ENCODE data around the gene C1orf94. TPM values are rescaled to one million over a fixed set of nuclear protein-coding genes. Genes with fewer than 3 reads are reported as not detected.

Gene C1orf94
- polyA plus RNA-seq, 4 donors = 0.01 TPM; not detected in 3

DNA sequence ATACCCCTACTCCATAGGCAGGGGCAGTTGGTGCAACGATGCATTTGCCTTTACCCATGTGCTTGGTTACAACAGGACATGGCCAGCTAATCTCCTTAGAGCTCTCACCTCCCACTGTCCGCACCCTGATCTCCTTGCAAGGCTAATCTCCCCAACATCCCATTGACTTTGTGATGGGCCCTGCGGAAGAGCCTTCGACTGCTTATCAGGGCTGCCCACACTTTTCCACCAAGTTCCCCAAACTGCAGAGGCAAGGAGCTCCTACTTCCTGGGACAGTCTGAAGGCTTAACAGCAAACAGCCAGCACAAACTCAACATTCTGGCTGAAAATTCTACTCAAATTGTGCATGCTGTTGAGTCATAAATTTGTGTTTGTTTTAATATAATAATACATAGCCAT is 36.0 kb downstream of the C1orf94 start:
- no peak for FAIRE-seq
- 86 to 87% (median 87%) methylated on average over 4 of the region's 4 CpGs for WGBS, 3 donors

GRCh38 chr1:34213956-34214355 is 37.2 kb downstream of the C1orf94 start:
- Histone ChIP-seq H3K4me3 (ENCODE audit: low read depth in 1 of 3, low read length in 3 of 3) (no peak overlapping the region), H3K4me1 (ENCODE audit: control insufficient read depth in 3 of 3, insufficient read depth in 2 of 3, low read depth in 1 of 3, low read length in 2 of 3) (no peaks in the 10 kb centered on the region), H3K27ac (ENCODE audit: low read depth in 1 of 3, low read length in 2 of 3) (no peak overlapping the region), H3K36me3 (ENCODE audit: control insufficient read depth in 3 of 3, insufficient read depth in 2 of 3, low read depth in 1 of 3, low read length in 3 of 3) (no peaks in the 10 kb centered on the region), H3K9me3 (ENCODE audit: control insufficient read depth in 2 of 2, insufficient read depth in 1 of 2, low read depth in 1 of 2, low read length in 1 of 2) (no peaks in the 10 kb centered on the region), H3K27me3 (ENCODE audit: control insufficient read depth in 3 of 3, insufficient read depth in 3 of 3, low read length in 3 of 3) (no peaks in the 10 kb centered on the region)
- no peak for FAIRE-seq
- no peak for DNase-seq
- 43 to 54% (median 54%) methylated on average over 3 of the region's 3 CpGs for WGBS, 3 donors

More for the DNA sequence above, 36.0 kb downstream of the C1orf94 start:
- no peaks in the 10 kb centered on the region for H3K36me3 ChIP-seq (ENCODE audit: control insufficient read depth in 3 of 3, insufficient read depth in 2 of 3, low read depth in 1 of 3, low read length in 3 of 3)
- no peak for DNase-seq
- no peaks in the 10 kb centered on the region for H3K4me1 ChIP-seq (ENCODE audit: control insufficient read depth in 3 of 3, insufficient read depth in 2 of 3, low read depth in 1 of 3, low read length in 2 of 3)
- H3K27ac ChIP-seq (ENCODE audit: low read depth in 1 of 3, low read length in 2 of 3) = no peak overlapping the region
- H3K9me3 ChIP-seq (ENCODE audit: control insufficient read depth in 2 of 2, insufficient read depth in 1 of 2, low read depth in 1 of 2, low read length in 1 of 2) = no peaks in the 10 kb centered on the region
- H3K4me3 ChIP-seq (ENCODE audit: low read depth in 1 of 3, low read length in 3 of 3) = no peak overlapping the region
- peaks cover 0 to 1% (median 0%) of the 10 kb centered on the region in 3 donors for H3K27me3 ChIP-seq (ENCODE audit: control insufficient read depth in 3 of 3, insufficient read depth in 3 of 3, low read length in 3 of 3)

GRCh38 chr1:34231441-34231840 is 54.7 kb downstream of the C1orf94 start:
- no peak for FAIRE-seq
- no peak for DNase-seq
- WGBS, 3 donors = 81 to 89% (median 89%) methylated on average over 1 of the region's 1 CpG
- no peak overlapping the region for H3K27ac ChIP-seq (ENCODE audit: low read depth in 1 of 3, low read length in 2 of 3)
- no peaks in the 10 kb centered on the region for H3K9me3 ChIP-seq (ENCODE audit: control insufficient read depth in 2 of 2, insufficient read depth in 1 of 2, low read depth in 1 of 2, low read length in 1 of 2)
- no peaks in the 10 kb centered on the region for H3K4me1 ChIP-seq (ENCODE audit: control insufficient read depth in 3 of 3, insufficient read depth in 2 of 3, low read depth in 1 of 3, low read length in 2 of 3)
- no peak overlapping the region for H3K4me3 ChIP-seq (ENCODE audit: low read depth in 1 of 3, low read length in 3 of 3)
- H3K36me3 ChIP-seq (ENCODE audit: control insufficient read depth in 3 of 3, insufficient read depth in 2 of 3, low read depth in 1 of 3, low read length in 3 of 3) = no peaks in the 10 kb centered on the region
- no peaks in the 10 kb centered on the region for H3K27me3 ChIP-seq (ENCODE audit: control insufficient read depth in 3 of 3, insufficient read depth in 3 of 3, low read length in 3 of 3)

GRCh38 chr1:34235594-34235993 is 58.9 kb downstream of the C1orf94 start:
- FAIRE-seq (no peak), DNase-seq (no peak)
- H3K27ac ChIP-seq (ENCODE audit: low read depth in 1 of 3, low read length in 2 of 3) = no peak overlapping the region
- H3K4me3 ChIP-seq (ENCODE audit: low read depth in 1 of 3, low read length in 3 of 3) = no peak overlapping the region
- no peaks in the 10 kb centered on the region for H3K4me1 ChIP-seq (ENCODE audit: control insufficient read depth in 3 of 3, insufficient read depth in 2 of 3, low read depth in 1 of 3, low read length in 2 of 3)
- H3K36me3 ChIP-seq (ENCODE audit: control insufficient read depth in 3 of 3, insufficient read depth in 2 of 3, low read depth in 1 of 3, low read length in 3 of 3) = no peaks in the 10 kb centered on the region
- no peaks in the 10 kb centered on the region for H3K27me3 ChIP-seq (ENCODE audit: control insufficient read depth in 3 of 3, insufficient read depth in 3 of 3, low read length in 3 of 3)
- WGBS, 3 donors = 92 to 94% (median 93%) methylated on average over 2 of the region's 2 CpGs
- no peaks in the 10 kb centered on the region for H3K9me3 ChIP-seq (ENCODE audit: control insufficient read depth in 2 of 2, insufficient read depth in 1 of 2, low read depth in 1 of 2, low read length in 1 of 2)

- Histone ChIP-seq H3K4me3 (ENCODE audit: low read depth in 1 of 3, low read length in 3 of 3) (no peak overlapping the region), H3K9me3 (ENCODE audit: control insufficient read depth in 2 of 2, insufficient read depth in 1 of 2, low read depth in 1 of 2, low read length in 1 of 2) (no peaks in the 10 kb centered on the region), H3K4me1 (ENCODE audit: control insufficient read depth in 3 of 3, insufficient read depth in 2 of 3, low read depth in 1 of 3, low read length in 2 of 3) (no peaks in the 10 kb centered on the region), H3K27me3 (ENCODE audit: control insufficient read depth in 3 of 3, insufficient read depth in 3 of 3, low read length in 3 of 3) (no peaks in the 10 kb centered on the region), H3K27ac (ENCODE audit: low read depth in 1 of 3, low read length in 2 of 3) (no peak overlapping the region), H3K36me3 (ENCODE audit: control insufficient read depth in 3 of 3, insufficient read depth in 2 of 3, low read depth in 1 of 3, low read length in 3 of 3) (no peaks in the 10 kb centered on the region)
- no peak for DNase-seq
- FAIRE-seq = no peak
- WGBS, 3 donors = 14 to 52% (median 31%) methylated on average over 6 of the region's 6 CpGs
Observed at GRCh38 chr1:34236089-34236488, 59.4 kb downstream of the C1orf94 start.

DNA sequence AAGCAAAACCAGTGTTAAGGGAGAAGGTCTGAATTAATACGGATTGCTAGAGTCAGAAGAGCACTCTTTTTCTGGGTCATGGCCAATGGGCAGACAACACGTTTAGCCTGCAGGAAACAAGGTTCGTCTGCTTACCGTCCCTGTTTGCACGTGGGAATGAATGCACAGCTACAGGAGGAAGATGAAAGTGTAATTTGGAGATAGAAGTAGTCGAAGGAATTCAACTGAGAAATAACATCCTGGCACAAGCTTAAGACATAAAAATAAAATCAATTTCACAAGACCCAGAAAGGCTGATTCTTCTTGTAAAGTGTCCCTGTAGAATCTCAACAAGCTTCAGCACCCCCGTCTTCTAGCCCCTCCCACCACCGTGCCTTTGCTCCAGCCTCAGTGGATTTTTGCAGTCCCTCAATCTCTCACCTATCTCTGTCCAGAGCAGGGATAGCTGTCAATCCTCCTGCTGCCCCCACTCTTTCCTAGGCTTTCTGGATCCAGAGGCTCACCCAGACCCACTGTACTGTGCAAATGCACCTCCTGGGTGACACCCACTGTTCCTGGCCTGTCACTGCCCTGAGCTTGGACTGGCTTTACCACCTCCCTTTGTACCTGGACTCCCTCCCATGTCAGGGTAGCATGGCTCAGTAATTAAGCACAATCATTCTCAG is 60.6 kb downstream of the C1orf94 start:
- 59 to 65% (median 64%) methylated on average over 8 of the region's 8 CpGs for WGBS, 3 donors
- H3K4me1 ChIP-seq (ENCODE audit: control insufficient read depth in 3 of 3, insufficient read depth in 2 of 3, low read depth in 1 of 3, low read length in 2 of 3) = no peaks in the 10 kb centered on the region
- DNase-seq (no peak), FAIRE-seq (no peak)
- H3K9me3 ChIP-seq (ENCODE audit: control insufficient read depth in 2 of 2, insufficient read depth in 1 of 2, low read depth in 1 of 2, low read length in 1 of 2) = no peaks in the 10 kb centered on the region
- H3K36me3 ChIP-seq (ENCODE audit: control insufficient read depth in 3 of 3, insufficient read depth in 2 of 3, low read depth in 1 of 3, low read length in 3 of 3) = no peaks in the 10 kb centered on the region
- H3K27me3 ChIP-seq (ENCODE audit: control insufficient read depth in 3 of 3, insufficient read depth in 3 of 3, low read length in 3 of 3) = no peaks in the 10 kb centered on the region
- no peak overlapping the region for H3K4me3 ChIP-seq (ENCODE audit: low read depth in 1 of 3, low read length in 3 of 3)
- H3K27ac ChIP-seq (ENCODE audit: low read depth in 1 of 3, low read length in 2 of 3) = no peak overlapping the region

- Histone ChIP-seq H3K4me1 (ENCODE audit: control insufficient read depth in 3 of 3, insufficient read depth in 2 of 3, low read depth in 1 of 3, low read length in 2 of 3) (no peaks in the 10 kb centered on the region), H3K27me3 (ENCODE audit: control insufficient read depth in 3 of 3, insufficient read depth in 3 of 3, low read length in 3 of 3) (peaks cover 0 to 5% (median 0%) of the 10 kb centered on the region in 3 donors), H3K4me3 (ENCODE audit: low read depth in 1 of 3, low read length in 3 of 3) (no peak overlapping the region), H3K9me3 (ENCODE audit: control insufficient read depth in 2 of 2, insufficient read depth in 1 of 2, low read depth in 1 of 2, low read length in 1 of 2) (no peaks in the 10 kb centered on the region), H3K36me3 (ENCODE audit: control insufficient read depth in 3 of 3, insufficient read depth in 2 of 3, low read depth in 1 of 3, low read length in 3 of 3) (no peaks in the 10 kb centered on the region), H3K27ac (ENCODE audit: low read depth in 1 of 3, low read length in 2 of 3) (no peak overlapping the region)
- DNase-seq = no peak
- 59 to 70% (median 67%) methylated on average over 4 of the region's 4 CpGs for WGBS, 3 donors
- no peak for FAIRE-seq
Observed at GRCh38 chr1:34245967-34246366, 69.3 kb downstream of the C1orf94 start.

DNA sequence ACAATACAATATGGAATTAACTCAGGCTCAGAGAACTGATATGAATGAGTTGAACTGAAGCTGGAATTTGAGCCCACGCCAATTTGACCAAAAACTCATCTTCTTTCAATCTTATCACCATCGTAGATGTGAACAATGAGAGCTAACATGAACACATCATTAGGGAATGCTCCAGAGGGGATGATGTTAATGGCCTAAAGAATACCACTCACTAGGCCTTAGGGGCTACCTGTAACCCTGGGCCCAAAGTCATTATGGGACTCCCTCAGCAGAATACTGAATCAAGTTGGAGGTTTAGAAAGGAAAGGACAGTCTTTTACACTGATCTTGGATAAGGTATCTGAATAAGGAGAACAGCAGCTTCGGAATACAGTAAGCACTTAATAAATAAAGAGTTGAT is 73.6 kb downstream of the C1orf94 start:
- no peaks in the 10 kb centered on the region for H3K9me3 ChIP-seq (ENCODE audit: control insufficient read depth in 2 of 2, insufficient read depth in 1 of 2, low read depth in 1 of 2, low read length in 1 of 2)
- no peak overlapping the region for H3K27ac ChIP-seq (ENCODE audit: low read depth in 1 of 3, low read length in 2 of 3)
- no peak for DNase-seq
- WGBS, 3 donors = 48 to 63% (median 55%) methylated on average over 3 of the region's 3 CpGs
- peaks cover 0 to 5% (median 0%) of the 10 kb centered on the region in 3 donors for H3K27me3 ChIP-seq (ENCODE audit: control insufficient read depth in 3 of 3, insufficient read depth in 3 of 3, low read length in 3 of 3)
- no peak overlapping the region for H3K4me3 ChIP-seq (ENCODE audit: low read depth in 1 of 3, low read length in 3 of 3)
- no peaks in the 10 kb centered on the region for H3K4me1 ChIP-seq (ENCODE audit: control insufficient read depth in 3 of 3, insufficient read depth in 2 of 3, low read depth in 1 of 3, low read length in 2 of 3)
- H3K36me3 ChIP-seq (ENCODE audit: control insufficient read depth in 3 of 3, insufficient read depth in 2 of 3, low read depth in 1 of 3, low read length in 3 of 3) = no peaks in the 10 kb centered on the region
- no peak for FAIRE-seq

All from small intestine (tissue), 7 donors.